ENCODE measurements around the gene ST6GALNAC5.

DNA sequence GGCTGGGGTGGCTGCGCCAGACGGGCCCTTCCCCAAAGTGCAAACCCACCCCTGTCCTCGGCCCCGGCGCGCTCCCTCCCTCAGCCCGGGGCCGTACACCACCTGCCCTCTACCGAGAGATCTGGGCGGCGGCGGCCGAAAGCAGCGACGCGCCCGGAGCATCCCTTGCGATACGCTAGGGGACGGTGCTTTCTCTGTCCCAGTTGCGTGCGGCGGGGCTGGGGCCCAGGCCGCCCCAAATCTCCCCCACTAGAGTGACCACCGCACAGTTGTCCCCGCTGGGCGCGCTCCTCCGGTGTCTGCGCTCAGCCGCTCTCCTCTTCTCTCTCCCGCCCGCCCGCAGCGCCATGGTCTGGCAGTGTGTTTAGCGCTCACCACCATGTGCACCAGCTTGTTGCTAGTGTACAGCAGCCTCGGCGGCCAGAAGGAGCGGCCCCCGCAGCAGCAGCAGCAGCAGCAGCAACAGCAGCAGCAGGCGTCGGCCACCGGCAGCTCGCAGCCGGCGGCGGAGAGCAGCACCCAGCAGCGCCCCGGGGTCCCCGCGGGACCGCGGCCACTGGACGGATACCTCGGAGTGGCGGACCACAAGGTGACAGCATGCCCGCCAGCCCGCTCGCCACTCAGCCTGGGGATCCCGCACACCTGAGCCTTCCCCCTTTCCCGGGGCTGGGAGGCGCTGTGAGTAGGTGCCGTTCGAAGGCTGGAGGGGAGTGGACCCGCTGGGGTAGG lies 1.0 kb downstream of the ST6GALNAC5 start:
- TF ChIP-seq, protein P1, sequence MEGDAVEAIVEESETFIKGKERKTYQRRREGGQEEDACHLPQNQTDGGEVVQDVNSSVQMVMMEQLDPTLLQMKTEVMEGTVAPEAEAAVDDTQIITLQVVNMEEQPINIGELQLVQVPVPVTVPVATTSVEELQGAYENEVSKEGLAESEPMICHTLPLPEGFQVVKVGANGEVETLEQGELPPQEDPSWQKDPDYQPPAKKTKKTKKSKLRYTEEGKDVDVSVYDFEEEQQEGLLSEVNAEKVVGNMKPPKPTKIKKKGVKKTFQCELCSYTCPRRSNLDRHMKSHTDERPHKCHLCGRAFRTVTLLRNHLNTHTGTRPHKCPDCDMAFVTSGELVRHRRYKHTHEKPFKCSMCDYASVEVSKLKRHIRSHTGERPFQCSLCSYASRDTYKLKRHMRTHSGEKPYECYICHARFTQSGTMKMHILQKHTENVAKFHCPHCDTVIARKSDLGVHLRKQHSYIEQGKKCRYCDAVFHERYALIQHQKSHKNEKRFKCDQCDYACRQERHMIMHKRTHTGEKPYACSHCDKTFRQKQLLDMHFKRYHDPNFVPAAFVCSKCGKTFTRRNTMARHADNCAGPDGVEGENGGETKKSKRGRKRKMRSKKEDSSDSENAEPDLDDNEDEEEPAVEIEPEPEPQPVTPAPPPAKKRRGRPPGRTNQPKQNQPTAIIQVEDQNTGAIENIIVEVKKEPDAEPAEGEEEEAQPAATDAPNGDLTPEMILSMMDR (IDR thresholded peaks at IDR 0.05): peak in 1 of 3 experiments; percentile 30
- no peak for TF ChIP-seq EP300 (IDR thresholded peaks at IDR 0.05)
- TF ChIP-seq POLR2AphosphoS5 (IDR thresholded peaks at IDR 0.05): no peak
- TF ChIP-seq POLR2A (IDR thresholded peaks at IDR 0.05; ENCODE audit: low read depth): no peak

Data from esophagus muscularis mucosa (tissue), 4 donors.